GM18870 (cell line): ENCODE measurements around the gene RGS9.
"Not testable (repeated sequence)": the region's sequence is repeated elsewhere in the genome, so short reads cannot be mapped to it uniquely, and the experiment has no call there.

Source experiments
- ATAC-seq: cut with Tn5 transposase; IDR thresholded peaks from one replicate; pipeline ENCODE4 v1.9.1; 2021; ENCODE audit warnings: moderate library complexity; ENCODE audit not compliant: unreplicated experiment

The RGS9 gene

DNA sequence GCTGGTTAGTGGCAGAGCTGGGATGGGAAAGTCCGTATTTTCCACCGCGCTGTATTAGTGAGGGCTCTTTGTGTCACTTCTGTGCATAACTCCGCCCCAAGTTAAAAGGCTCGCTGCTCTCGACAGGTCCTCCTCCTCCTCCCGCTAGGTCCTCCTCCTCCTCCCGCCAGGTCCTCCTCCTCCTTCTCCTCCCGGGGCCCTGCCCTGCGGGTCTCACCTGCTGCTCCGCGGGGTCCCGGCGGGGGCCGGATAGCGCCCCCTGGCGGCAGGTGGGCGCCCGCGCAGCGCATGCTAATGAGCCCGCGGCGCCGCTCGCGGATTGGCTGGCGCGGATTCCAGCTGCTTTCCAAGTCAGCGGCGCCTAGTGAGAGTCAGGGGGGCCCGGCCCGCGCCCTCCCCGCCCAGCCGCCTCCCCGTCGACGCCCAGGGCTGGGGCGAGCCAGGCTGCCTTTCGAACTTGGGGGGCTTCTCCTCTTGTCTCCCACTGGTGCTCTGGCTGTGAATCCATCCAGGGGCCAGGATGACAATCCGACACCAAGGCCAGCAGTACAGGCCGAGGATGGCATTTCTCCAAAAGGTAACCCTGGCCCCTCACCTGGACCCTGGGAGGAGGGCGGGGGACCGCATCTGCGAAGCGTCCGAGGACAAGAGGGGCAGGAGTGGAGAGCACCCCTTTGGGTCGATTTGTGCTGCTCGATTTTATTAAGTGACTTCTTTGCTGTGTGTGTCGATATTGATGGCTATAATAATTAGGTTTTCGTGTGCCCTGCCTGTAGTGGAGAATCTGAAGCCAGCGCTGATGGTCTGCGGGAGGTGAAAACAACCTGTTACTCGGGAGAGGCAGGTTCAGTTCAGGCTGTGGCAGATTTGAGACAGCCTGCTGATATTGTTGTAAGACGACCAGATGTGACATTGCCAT is at the start of gene RGS9:
TSS of gene RGS9 (plus strand) at position 350 of the 919 bp plus-strand sequence. CDS start at position 521, 171 bp downstream.
- ATAC-seq: no peak

GRCh38 chr17:65088621-65089360 is 48.4 kb upstream of the RGS9 start:
- ATAC-seq: no peak

DNA sequence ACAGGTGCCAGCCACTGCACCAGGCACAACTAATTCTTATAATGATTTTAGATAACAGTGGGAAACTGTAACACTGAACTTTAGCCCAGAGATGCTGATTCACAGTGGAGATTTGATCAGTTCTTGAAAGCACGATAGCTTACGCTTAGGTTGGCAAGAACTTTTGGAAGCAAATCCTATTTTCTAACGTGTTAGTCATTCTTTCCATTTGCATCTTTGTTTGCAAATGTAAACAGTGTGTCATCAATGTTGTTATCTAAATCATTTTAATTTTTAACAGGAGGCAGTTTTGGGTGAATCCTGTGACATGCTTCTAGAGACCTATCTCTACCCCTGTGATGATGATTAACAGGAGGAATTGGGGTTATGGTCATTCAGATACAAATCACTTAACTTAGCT is 44.9 kb upstream of the RGS9 start:
- no peak for ATAC-seq

GRCh38 chr17:65092721-65093356 is 44.3 kb upstream of the RGS9 start:
- not testable (repeated sequence) for ATAC-seq

GRCh38 chr17:65093930-65094329 is 43.2 kb upstream of the RGS9 start:
- ATAC-seq: no peak

DNA sequence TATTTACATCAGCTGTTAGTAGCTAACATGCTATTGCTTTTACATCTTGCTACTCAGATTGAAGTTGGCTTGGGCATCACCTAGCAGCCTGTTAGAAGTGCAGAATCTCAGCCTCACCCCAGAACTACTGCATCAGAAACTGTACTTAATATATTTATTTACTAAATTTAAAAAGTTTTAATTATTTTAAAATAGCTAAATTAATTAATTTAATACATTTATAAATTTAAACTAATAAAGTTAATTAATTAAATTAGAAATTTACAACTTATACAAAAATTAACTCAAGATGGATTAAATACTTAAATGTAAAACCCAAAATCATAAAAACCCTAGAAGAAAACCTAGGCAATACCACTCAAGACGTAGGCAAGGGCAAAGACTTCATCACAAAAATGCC is 41.7 kb upstream of the RGS9 start:
- no peak for ATAC-seq

DNA sequence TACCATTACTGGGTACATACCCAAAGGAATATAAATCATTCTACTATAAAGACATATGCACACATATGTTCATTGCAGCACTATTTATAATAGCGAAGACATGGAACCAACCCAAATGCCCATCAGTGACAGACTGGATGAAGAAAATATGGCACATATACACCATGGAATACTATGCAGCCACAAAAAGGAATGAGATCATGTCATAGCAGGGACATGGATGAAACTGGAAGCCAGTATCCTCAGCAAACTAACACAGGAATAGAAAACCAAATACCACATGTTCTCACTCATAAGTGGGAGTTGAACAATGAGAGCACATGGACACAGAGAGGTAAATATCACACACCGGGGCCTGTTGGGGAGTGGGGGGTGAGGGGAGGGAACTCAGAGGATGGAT is 40.8 kb upstream of the RGS9 start:
- ATAC-seq: not testable (repeated sequence)

GRCh38 chr17:65097110-65097509 is 40.1 kb upstream of the RGS9 start:
- no peak for ATAC-seq

GRCh38 chr17:65099475-65099874 is 37.7 kb upstream of the RGS9 start:
- no peak for ATAC-seq

GRCh38 chr17:65099941-65100315 is 37.2 kb upstream of the RGS9 start:
- peak; percentile 80 for ATAC-seq

- peak; percentile 49 for ATAC-seq
These were observed 36.6 kb upstream of the RGS9 start for GRCh38 chr17:65100316-65101140.

DNA sequence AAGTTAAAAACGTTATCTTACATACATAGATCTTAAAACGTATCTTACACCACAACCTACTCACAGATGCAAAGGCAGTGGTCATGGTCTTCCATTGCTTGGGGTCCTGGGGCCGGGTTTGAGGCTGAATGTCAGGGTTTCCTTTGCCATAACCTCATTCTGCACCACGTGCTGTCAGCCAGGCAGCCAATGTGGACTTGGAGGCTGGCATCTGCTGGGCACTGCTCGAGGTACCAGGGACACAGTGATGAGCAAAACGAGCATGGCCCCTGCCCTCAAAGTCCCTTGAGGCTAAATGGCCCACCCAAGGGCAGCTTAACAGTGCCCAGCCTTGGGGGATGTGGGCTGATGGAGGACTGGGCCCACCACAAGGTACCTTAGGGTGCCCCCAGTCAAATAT is 35.8 kb upstream of the RGS9 start:
- ATAC-seq: no peak

- no peak for ATAC-seq
These were observed 34.9 kb upstream of the RGS9 start for GRCh38 chr17:65102235-65102634.

GRCh38 chr17:65102788-65103187 is 34.4 kb upstream of the RGS9 start:
- no peak for ATAC-seq

- ATAC-seq: no peak
These were observed 33.7 kb upstream of the RGS9 start for GRCh38 chr17:65103431-65103830.

DNA sequence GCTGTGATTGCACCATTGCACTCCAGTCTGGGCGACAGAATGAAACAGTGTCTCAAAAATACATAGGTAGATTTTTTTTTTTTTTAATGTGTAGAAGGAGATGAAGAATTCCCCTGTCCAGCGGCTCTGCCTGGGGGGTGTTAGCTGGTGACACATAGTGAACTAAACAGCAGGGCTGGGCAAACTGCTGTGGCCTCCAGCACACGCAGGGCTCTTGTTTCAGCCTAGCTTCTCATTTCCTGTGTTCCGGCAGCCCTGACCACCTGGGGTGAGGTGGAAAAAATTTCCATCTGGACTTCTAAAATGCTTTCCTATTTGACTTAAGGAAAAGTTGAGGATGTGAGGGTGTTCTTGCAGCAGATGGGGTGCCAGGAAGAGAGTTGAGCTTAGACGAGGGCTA is 33.3 kb upstream of the RGS9 start:
- no peak for ATAC-seq

DNA sequence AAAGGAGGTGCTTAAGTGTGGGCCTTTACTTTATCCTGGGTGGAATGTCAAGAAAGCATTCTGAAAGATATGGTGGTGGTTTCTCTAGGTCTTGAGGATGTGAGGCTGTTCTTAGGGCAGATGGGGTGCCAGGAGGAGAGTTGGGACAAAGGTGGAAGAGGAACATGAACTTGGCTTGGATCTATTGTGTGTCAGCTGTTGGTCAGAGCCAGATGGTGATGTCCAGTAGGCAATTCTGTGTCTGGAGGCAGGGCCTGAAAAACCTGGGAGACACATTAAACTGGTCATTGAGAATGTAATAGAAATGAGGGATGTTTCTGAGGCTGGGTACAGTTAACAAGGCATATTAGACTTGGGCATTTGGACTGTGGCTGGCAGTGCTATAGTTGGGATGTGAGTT is 32.6 kb upstream of the RGS9 start:
- no peak for ATAC-seq

- ATAC-seq: no peak
These were observed 32.2 kb upstream of the RGS9 start for GRCh38 chr17:65104973-65105372.

GRCh38 chr17:65108152-65108551 is 29.0 kb upstream of the RGS9 start:
- ATAC-seq: no peak

DNA sequence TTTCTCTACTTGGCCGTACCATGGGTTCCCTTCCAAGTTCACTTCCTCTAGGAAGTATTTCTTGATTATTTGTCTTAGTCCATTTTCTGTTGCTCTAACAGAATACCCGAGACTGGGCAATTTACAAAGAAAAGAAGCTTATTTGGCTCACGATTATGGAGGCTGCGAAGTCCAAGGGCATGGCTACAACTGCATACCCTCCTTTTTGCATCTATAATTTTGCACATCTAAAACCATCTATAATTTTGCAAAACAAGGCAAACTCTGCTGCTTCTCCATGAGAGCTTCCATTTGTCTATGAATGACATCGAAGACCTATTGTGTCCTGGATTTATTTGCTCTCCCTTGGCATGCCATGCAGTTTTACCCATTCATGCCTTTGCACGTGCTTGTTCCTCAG is 27.6 kb upstream of the RGS9 start:
- no peak for ATAC-seq
